ENCODE results near the gene MPRIP. TPM values are rescaled to one million over a fixed set of nuclear protein-coding genes. Genes with fewer than 3 reads are reported as not detected.

Gene MPRIP
- total RNA-seq, 1 experiment from 2014 or later: 73.9 TPM

- H3K27me3 ChIP-seq (ENCODE audit: control insufficient read depth, insufficient read depth, low read length): no peaks in the 10 kb centered on the region
- H3K36me3 ChIP-seq (replicated peaks; ENCODE audit: control insufficient read depth, insufficient read depth, low read length): peaks cover 2% of the 10 kb centered on the region
- no peak for DNase-seq
- no peak overlapping the region for H3K4me3 ChIP-seq (ENCODE audit: insufficient read depth, low read depth, low read length)
Measured at GRCh38 chr17:17102176-17102575, 59.9 kb downstream of the MPRIP start.

- Histone ChIP-seq H3K27me3 (ENCODE audit: control insufficient read depth, insufficient read depth, low read length) (no peaks in the 10 kb centered on the region), H3K4me3 (ENCODE audit: insufficient read depth, low read depth, low read length) (no peak overlapping the region), H3K36me3 (replicated peaks; ENCODE audit: control insufficient read depth, insufficient read depth, low read length) (peaks cover 1% of the 10 kb centered on the region)
- no peak for DNase-seq
Measured at GRCh38 chr17:17103160-17103559, 60.9 kb downstream of the MPRIP start.

GRCh38 chr17:17104036-17104435 is 61.8 kb downstream of the MPRIP start:
- H3K27me3 ChIP-seq (ENCODE audit: control insufficient read depth, insufficient read depth, low read length): no peaks in the 10 kb centered on the region
- peaks cover 1% of the 10 kb centered on the region for H3K36me3 ChIP-seq (replicated peaks; ENCODE audit: control insufficient read depth, insufficient read depth, low read length)
- no peak for DNase-seq
- no peak overlapping the region for H3K4me3 ChIP-seq (ENCODE audit: insufficient read depth, low read depth, low read length)

GRCh38 chr17:17104494-17104893 is 62.2 kb downstream of the MPRIP start:
- no peak for DNase-seq
- no peaks in the 10 kb centered on the region for H3K27me3 ChIP-seq (ENCODE audit: control insufficient read depth, insufficient read depth, low read length)
- no peak overlapping the region for H3K4me3 ChIP-seq (ENCODE audit: insufficient read depth, low read depth, low read length)
- H3K36me3 ChIP-seq (replicated peaks; ENCODE audit: control insufficient read depth, insufficient read depth, low read length): peaks cover 1% of the 10 kb centered on the region

- Histone ChIP-seq H3K27me3 (ENCODE audit: control insufficient read depth, insufficient read depth, low read length) (no peaks in the 10 kb centered on the region), H3K4me3 (ENCODE audit: insufficient read depth, low read depth, low read length) (no peak overlapping the region), H3K36me3 (replicated peaks; ENCODE audit: control insufficient read depth, insufficient read depth, low read length) (peaks cover 1% of the 10 kb centered on the region)
- no peak for DNase-seq
Measured at GRCh38 chr17:17105976-17106375, 63.7 kb downstream of the MPRIP start.

GRCh38 chr17:17106756-17107155 is 64.5 kb downstream of the MPRIP start:
- no peaks in the 10 kb centered on the region for H3K27me3 ChIP-seq (ENCODE audit: control insufficient read depth, insufficient read depth, low read length)
- DNase-seq: no peak
- peaks cover 1% of the 10 kb centered on the region for H3K36me3 ChIP-seq (replicated peaks; ENCODE audit: control insufficient read depth, insufficient read depth, low read length)
- no peak overlapping the region for H3K4me3 ChIP-seq (ENCODE audit: insufficient read depth, low read depth, low read length)

GRCh38 chr17:17107281-17107680 is 65.0 kb downstream of the MPRIP start:
- Histone ChIP-seq H3K36me3 (replicated peaks; ENCODE audit: control insufficient read depth, insufficient read depth, low read length) (peaks cover 1% of the 10 kb centered on the region), H3K4me3 (ENCODE audit: insufficient read depth, low read depth, low read length) (no peak overlapping the region), H3K27me3 (ENCODE audit: control insufficient read depth, insufficient read depth, low read length) (no peaks in the 10 kb centered on the region)
- peak; percentile 51 for DNase-seq

- DNase-seq: no peak
- no peaks in the 10 kb centered on the region for H3K27me3 ChIP-seq (ENCODE audit: control insufficient read depth, insufficient read depth, low read length)
- peaks cover 1% of the 10 kb centered on the region for H3K36me3 ChIP-seq (replicated peaks; ENCODE audit: control insufficient read depth, insufficient read depth, low read length)
- no peak overlapping the region for H3K4me3 ChIP-seq (ENCODE audit: insufficient read depth, low read depth, low read length)
Measured at GRCh38 chr17:17107891-17108431, 65.7 kb downstream of the MPRIP start.

GRCh38 chr17:17108451-17109049 is 66.3 kb downstream of the MPRIP start:
- peaks cover 1% of the 10 kb centered on the region for H3K36me3 ChIP-seq (replicated peaks; ENCODE audit: control insufficient read depth, insufficient read depth, low read length)
- peak; percentile 62 for DNase-seq
- no peak overlapping the region for H3K4me3 ChIP-seq (ENCODE audit: insufficient read depth, low read depth, low read length)
- no peaks in the 10 kb centered on the region for H3K27me3 ChIP-seq (ENCODE audit: control insufficient read depth, insufficient read depth, low read length)

GRCh38 chr17:17109256-17109655 is 67.0 kb downstream of the MPRIP start:
- DNase-seq: no peak
- Histone ChIP-seq H3K27me3 (ENCODE audit: control insufficient read depth, insufficient read depth, low read length) (no peaks in the 10 kb centered on the region), H3K4me3 (ENCODE audit: insufficient read depth, low read depth, low read length) (no peak overlapping the region), H3K36me3 (replicated peaks; ENCODE audit: control insufficient read depth, insufficient read depth, low read length) (peaks cover 1% of the 10 kb centered on the region)

GRCh38 chr17:17109907-17110306 is 67.7 kb downstream of the MPRIP start:
- H3K4me3 ChIP-seq (ENCODE audit: insufficient read depth, low read depth, low read length): no peak overlapping the region
- H3K27me3 ChIP-seq (ENCODE audit: control insufficient read depth, insufficient read depth, low read length): no peaks in the 10 kb centered on the region
- peaks cover 1% of the 10 kb centered on the region for H3K36me3 ChIP-seq (replicated peaks; ENCODE audit: control insufficient read depth, insufficient read depth, low read length)
- DNase-seq: no peak

GRCh38 chr17:17110520-17110919 is 68.3 kb downstream of the MPRIP start:
- H3K27me3 ChIP-seq (ENCODE audit: control insufficient read depth, insufficient read depth, low read length): no peaks in the 10 kb centered on the region
- peaks cover 1% of the 10 kb centered on the region for H3K36me3 ChIP-seq (replicated peaks; ENCODE audit: control insufficient read depth, insufficient read depth, low read length)
- no peak for DNase-seq
- no peak overlapping the region for H3K4me3 ChIP-seq (ENCODE audit: insufficient read depth, low read depth, low read length)

GRCh38 chr17:17111401-17112393 is 69.4 kb downstream of the MPRIP start:
- no peak for DNase-seq
- Histone ChIP-seq H3K4me3 (ENCODE audit: insufficient read depth, low read depth, low read length) (no peak overlapping the region), H3K36me3 (replicated peaks; ENCODE audit: control insufficient read depth, insufficient read depth, low read length) (no peaks in the 10 kb centered on the region; the same call in 1 of the 2 replicates), H3K27me3 (ENCODE audit: control insufficient read depth, insufficient read depth, low read length) (no peaks in the 10 kb centered on the region)

- H3K36me3 ChIP-seq (replicated peaks; ENCODE audit: control insufficient read depth, insufficient read depth, low read length): no peaks in the 10 kb centered on the region; the same call in 1 of the 2 replicates
- H3K27me3 ChIP-seq (ENCODE audit: control insufficient read depth, insufficient read depth, low read length): no peaks in the 10 kb centered on the region
- DNase-seq: peak; percentile 62
- no peak overlapping the region for H3K4me3 ChIP-seq (ENCODE audit: insufficient read depth, low read depth, low read length)
Measured at GRCh38 chr17:17112628-17113200, 70.5 kb downstream of the MPRIP start.
